Adrenal gland (tissue), 12 donors: ENCODE data around the gene KIF1C. TPM values are rescaled to one million over a fixed set of nuclear protein-coding genes. Genes with fewer than 3 reads are reported as not detected.

ENCODE experiments used
- DNase-seq, 7 donors: peaks; one replicate each; pipeline ENCODE4 v3.0.0-alpha.2; 2019 to 2020
- H3K27ac ChIP-seq, 5 donors: fragments of 200-600 bp; sonication (generic) in 4 of 5; 1 replicate in 3 of 5; 2 replicates in 2 of 5; pipeline versions ENCODE4 v1.5.1 to v1.8.0; 2016 to 2020; ENCODE audit warnings: mild to moderate bottlenecking in 1 of 5
- H3K27me3 ChIP-seq: fragments of 200-600 bp; 2 replicates; pipeline ENCODE4 v1.8.0; 2021
- H3K36me3 ChIP-seq, 2 donors: fragments of 200-600 bp; replicated peaks in 1 of 2; 1 replicate in 1 of 2; 2 replicates in 1 of 2; pipeline versions ENCODE4 v1.5.1 to v1.8.0; 2018 to 2022
- H3K4me1 ChIP-seq, 2 donors: fragments of 200-600 bp; replicated peaks in 1 of 2; 1 replicate in 1 of 2; 2 replicates in 1 of 2; pipeline versions ENCODE4 v1.5.1 to v1.8.0; 2018 to 2021
- H3K4me3 ChIP-seq, 4 donors: fragments of 200-600 bp; sonication (generic) in 3 of 4; one replicate each; pipeline ENCODE4 v1.5.1; 2016 to 2018
- H3K9me3 ChIP-seq, 3 donors: fragments of 200-600 bp; sonication (generic) in 1 of 3; replicated peaks in 1 of 3; 1 replicate in 2 of 3; 2 replicates in 1 of 3; pipeline versions ENCODE4 v1.5.1 to v1.8.0; 2016 to 2021
- POLR2A ChIP-seq, 2 donors: fragments of 450-650 bp; IDR thresholded peaks; one replicate each; pipeline ENCODE4 v1.6.1; 2017; ENCODE audit warnings: antibody characterized with exemption in 2 of 2, mild to moderate bottlenecking in 2 of 2, moderate library complexity in 1 of 2
- WGBS, 4 donors: extraction: QIAGEN DNeasy Blood & Tissue Kit in 2 of 4; methylation state at CpG; one replicate each; pipeline versions ENCODE4 v1.1.5 to v1.1.7; 2013 to 2017; 5-methylcytosine and 5-hydroxymethylcytosine counted together
- intact Hi-C, 2 donors: fragments of 100-400 bp; cut with DNase I; formaldehyde crosslinking; loops; one replicate each; pipeline versions ENCODE4 v1.14.1 to v1.15.0; 2022 to 2023
- polyA plus RNA-seq, 3 donors: library from polyadenylated mRNA; stranded (reverse); fragments of 200-250 nt in 2 of 3; fragments of 350-450 nt in 1 of 3; fragmentation: Illumina TruSeq in 1 of 3; extraction: RNeasy Lipid Tissue Mini Kit (QIAGEN cat#74804) in 1 of 3; gene quantifications; one replicate each; pipeline ENCODE4 v1.2.3, GENCODE V29; 2013 to 2014
- total RNA-seq, 9 donors: library from RNA; depleted of rRNA in 4 of 9; stranded (reverse); fragments of >200 nt in 4 of 9; fragments of 120-200 nt in 1 of 9; fragmentation: NEBNext Ultra II Directional in 1 of 9; extraction: Animal tissue kit (Norgen Biotek cat#: 25700) in 1 of 9; gene quantifications; one replicate each; pipeline versions ENCODE4 v1.1.0 to v1.2.4, GENCODE V29; 2013 to 2023
- TF ChIP-seq, protein P1 (sequence below), 6 experiments: fragments of 450-650 bp in 4 of 6; fragments of 200-600 bp in 2 of 6; sonication (generic) in 1 of 6; IDR thresholded peaks; 1 replicate in 5 of 6; 2 replicates in 1 of 6; pipeline versions ENCODE4 v1.5.1 to v1.8.0; 2016 to 2021; ENCODE audit warnings: antibody characterized with exemption in 6 of 6, mild to moderate bottlenecking in 2 of 6, moderate library complexity in 1 of 6
- donor health status: healthy with polysubstance abuse.
- donor health status: Bipolar disorder and iron deficiency.
- donor health status: DM: yes; HTN: yes; CAD: no.
- donor health status: DM: no; HTN: no; CAD: no.
- donor health status: DM: no; HTN: no; CAD: no.
- donor health status: DM: yes; HTN: yes; CAD: no.

Gene KIF1C
- total and polyA plus RNA-seq, 12 donors: 16.2 to 91.0 (median 55.4) TPM

DNA sequence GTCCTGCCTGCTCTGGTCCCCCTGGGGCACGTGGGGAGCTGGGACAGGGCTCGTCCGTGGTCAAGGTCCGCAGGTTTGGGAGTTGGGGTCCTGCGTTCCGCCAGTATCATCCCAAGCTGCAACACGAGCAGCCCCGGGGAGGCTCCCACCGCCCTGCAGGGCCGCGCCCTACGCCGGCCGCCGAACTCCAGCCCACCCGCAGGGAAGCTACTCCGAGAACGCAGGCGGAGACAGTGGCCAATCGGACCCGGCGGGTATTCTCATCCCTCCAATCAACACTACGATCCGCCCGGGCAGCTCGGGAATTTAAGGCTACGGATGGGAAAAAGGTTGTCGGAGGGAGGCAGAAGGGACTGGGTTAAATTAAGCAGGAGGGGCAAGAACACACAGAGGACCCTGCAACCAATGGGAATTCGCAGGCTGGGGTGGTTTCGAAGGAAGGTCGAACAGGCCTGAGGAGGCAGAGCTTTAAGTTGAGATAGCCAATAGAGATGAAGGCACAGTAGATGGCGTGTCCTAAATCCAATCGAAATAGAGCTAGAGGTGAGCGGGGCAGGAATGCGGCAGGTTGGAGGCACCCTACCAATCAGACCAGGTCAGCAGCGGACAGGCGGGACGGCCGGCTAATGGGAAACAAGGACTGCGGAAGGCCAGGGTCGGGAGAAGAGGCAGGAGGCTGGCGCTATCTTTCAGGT lies 30.8 kb upstream of the KIF1C start:
- H3K4me1 ChIP-seq: peaks cover 19 to 35% of the 10 kb centered on the region in 2 donors
- WGBS, 4 donors: 0 to 1% (median 0%) methylated on average over 20 to 42 of the region's 42 CpGs
- intact Hi-C loops: no loop called here
- TF ChIP-seq POLR2A (IDR thresholded peaks at IDR 0.05): peak; percentile 36 to 50
- TF ChIP-seq, protein P1, sequence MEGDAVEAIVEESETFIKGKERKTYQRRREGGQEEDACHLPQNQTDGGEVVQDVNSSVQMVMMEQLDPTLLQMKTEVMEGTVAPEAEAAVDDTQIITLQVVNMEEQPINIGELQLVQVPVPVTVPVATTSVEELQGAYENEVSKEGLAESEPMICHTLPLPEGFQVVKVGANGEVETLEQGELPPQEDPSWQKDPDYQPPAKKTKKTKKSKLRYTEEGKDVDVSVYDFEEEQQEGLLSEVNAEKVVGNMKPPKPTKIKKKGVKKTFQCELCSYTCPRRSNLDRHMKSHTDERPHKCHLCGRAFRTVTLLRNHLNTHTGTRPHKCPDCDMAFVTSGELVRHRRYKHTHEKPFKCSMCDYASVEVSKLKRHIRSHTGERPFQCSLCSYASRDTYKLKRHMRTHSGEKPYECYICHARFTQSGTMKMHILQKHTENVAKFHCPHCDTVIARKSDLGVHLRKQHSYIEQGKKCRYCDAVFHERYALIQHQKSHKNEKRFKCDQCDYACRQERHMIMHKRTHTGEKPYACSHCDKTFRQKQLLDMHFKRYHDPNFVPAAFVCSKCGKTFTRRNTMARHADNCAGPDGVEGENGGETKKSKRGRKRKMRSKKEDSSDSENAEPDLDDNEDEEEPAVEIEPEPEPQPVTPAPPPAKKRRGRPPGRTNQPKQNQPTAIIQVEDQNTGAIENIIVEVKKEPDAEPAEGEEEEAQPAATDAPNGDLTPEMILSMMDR (IDR thresholded peaks at IDR 0.05): no peak
- peaks cover 0 to 14% of the 10 kb centered on the region in 2 donors for H3K36me3 ChIP-seq
- H3K9me3 ChIP-seq: no peaks in the 10 kb centered on the region
- H3K27me3 ChIP-seq: no peaks in the 10 kb centered on the region
- peak overlapping the region; percentile 90 to 99 (median 97) for H3K27ac ChIP-seq
- peak; percentile 97 to 100 (median 99) for DNase-seq
- H3K4me3 ChIP-seq: peak overlapping the region; percentile 81 to 93 (median 86)

DNA sequence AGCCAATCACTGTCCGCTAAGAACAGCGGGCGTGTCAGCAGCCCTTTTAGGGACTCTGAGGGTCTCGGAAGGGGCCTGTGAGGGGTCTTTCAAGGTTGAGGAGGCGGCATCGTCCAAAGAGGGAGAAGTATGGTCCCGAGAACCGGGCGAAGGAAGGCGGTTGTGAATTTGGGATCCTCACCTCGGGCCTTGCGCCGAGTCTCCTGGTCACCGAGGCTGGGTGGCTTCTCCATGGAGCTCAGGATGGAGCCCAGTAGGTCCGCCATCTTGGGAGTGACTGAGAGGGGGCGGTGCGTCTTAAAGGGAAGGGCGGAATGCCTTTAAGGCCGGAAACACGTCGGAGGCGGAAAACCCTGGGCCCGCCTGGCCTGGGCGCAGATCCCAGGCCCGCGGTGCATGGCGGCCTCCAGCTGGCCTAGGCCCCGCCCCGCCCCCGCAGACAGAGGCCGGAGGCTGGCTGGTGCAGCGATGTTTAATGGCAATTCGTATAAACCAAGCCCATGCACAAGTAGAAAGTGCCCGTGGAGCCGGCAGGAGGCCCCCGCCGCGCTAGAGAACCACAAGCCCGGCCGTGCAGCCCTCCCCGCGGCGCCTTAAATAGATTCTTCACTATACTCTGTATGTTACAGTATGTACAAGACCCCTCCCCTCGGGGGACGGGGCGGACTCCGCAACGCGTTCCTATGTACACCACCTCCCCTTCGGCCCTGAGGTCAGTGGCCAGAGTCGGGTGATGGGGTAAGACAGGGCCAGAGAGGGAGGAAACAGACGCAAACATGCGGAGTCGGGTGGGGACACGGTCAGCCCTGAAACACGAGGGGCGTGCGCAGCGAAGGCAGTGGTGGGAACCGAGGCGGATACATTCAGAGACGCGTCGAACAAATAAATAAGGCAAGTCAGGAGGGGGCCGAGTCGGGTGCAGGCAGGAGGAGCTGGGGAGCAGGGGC lies 29.9 kb upstream of the KIF1C start, which contains the start of gene SPAG7:
SPAG7 (minus strand) TSS at position 279 of the 947 bp plus-strand sequence; CDS start at position 266, 13 bp downstream.
- Histone ChIP-seq H3K4me3 (peak within 1 kb of the TSS; percentile 81 to 93 (median 86)), H3K27ac (peak within 1 kb of the TSS; percentile 90 to 99 (median 97)), H3K9me3 (no peaks in the 10 kb centered on the region), H3K4me1 (peaks cover 19 to 35% of the 10 kb centered on the region in 2 donors), H3K27me3 (no peaks in the 10 kb centered on the region), H3K36me3 (peaks cover 0 to 22% of the 10 kb centered on the region in 2 donors)
- WGBS, 4 donors: 2 to 4% (median 3%) methylated on average over 27 to 66 of the region's 66 CpGs
- intact Hi-C loops: no loop called here
- TF ChIP-seq, protein P1 (IDR thresholded peaks at IDR 0.05): peak in 1 of 6 experiments; percentile 11
- peak; percentile 78 to 80 for TF ChIP-seq POLR2A (IDR thresholded peaks at IDR 0.05)
- peak; percentile 93 to 98 (median 95) for DNase-seq

DNA sequence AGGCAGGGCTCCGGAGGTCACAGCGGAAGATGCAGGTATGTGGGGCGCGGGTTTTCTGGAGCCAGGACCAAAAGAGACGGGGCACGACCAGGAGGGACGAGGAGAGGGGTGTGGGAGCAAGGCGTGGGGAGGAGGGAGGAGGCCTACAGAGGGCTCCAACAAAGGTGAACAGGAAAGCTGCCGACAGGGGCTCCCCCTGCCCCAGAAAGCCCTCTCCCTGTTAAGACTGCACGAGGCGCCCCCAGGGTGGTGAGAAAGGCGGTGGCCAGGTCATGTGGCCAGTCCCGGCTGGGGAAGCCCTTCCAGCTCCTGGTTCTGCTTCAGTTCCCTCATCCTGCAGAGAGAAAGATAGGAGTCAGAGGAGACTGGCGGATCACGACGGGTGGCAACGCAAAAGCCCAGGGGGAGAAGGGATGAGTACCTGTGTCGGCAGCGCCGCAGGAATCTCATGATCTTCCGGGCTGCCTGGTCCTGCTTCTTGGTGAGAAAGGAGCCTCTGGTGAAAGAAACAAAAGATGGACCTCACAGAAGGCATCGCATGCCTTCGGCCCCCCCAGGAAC lies 29.2 kb upstream of the KIF1C start:
- Histone ChIP-seq H3K4me3 (peak overlapping the region in 2 of 4 donors; percentile 82 to 93), H3K27me3 (no peaks in the 10 kb centered on the region), H3K4me1 (peaks cover 19 to 35% of the 10 kb centered on the region in 2 donors), H3K27ac (peak overlapping the region in 4 of 5 donors; percentile 92 to 98 (median 98)), H3K9me3 (no peaks in the 10 kb centered on the region), H3K36me3 (peaks cover 0 to 30% of the 10 kb centered on the region in 2 donors)
- 51 to 56% (median 55%) methylated on average over 23 of the region's 23 CpGs for WGBS, 4 donors
- TF ChIP-seq, protein P1 (IDR thresholded peaks at IDR 0.05): no peak
- no peak for TF ChIP-seq POLR2A (IDR thresholded peaks at IDR 0.05)
- DNase-seq: peak in 3 of 7 donors; percentile 39 to 51 (median 41)
- intact Hi-C loops: no loop called here
